GM21786 (cell line): ENCODE data around the gene HS3ST2.
"Not testable (repeated sequence)": the region's sequence is repeated elsewhere in the genome, so short reads cannot be mapped to it uniquely, and the experiment has no call there.

Experiments
- ATAC-seq: cut with Tn5 transposase; IDR thresholded peaks from one replicate; pipeline ENCODE4 v1.9.1; 2021; ENCODE audit not compliant: unreplicated experiment

Gene HS3ST2

GRCh38 chr16:22874394-22874793 is 60.4 kb downstream of the HS3ST2 start:
- ATAC-seq: no peak

GRCh38 chr16:22878955-22879354 is 65.0 kb downstream of the HS3ST2 start:
- no peak for ATAC-seq

GRCh38 chr16:22879466-22879865 is 65.5 kb downstream of the HS3ST2 start:
- no peak for ATAC-seq

DNA sequence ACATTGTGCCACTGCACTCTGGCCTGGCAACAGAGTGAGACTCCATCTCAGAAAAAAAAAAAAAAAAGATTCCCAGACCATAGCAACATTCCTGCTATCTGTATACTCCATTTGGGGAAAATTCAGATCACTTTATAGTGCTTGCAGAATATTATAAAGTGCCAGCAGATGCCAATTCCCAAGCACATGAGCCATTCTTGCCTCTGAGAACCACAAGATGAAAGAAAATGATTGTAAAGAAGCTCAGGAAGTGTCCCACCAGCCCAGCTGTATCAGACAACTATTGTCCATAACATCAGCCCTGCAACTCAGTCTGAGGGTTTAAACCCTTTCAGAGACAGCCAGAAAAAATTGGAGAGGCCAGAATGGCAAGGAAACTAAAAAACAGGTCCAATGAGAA is 69.0 kb downstream of the HS3ST2 start:
- no peak for ATAC-seq

- no peak for ATAC-seq
Measured at GRCh38 chr16:22885951-22886350, 72.0 kb downstream of the HS3ST2 start.

- no peak for ATAC-seq
Measured at GRCh38 chr16:22886927-22887326, 73.0 kb downstream of the HS3ST2 start.

GRCh38 chr16:22887445-22887844 is 73.5 kb downstream of the HS3ST2 start:
- no peak for ATAC-seq

- ATAC-seq: no peak
Measured at GRCh38 chr16:22888791-22889190, 74.8 kb downstream of the HS3ST2 start.

DNA sequence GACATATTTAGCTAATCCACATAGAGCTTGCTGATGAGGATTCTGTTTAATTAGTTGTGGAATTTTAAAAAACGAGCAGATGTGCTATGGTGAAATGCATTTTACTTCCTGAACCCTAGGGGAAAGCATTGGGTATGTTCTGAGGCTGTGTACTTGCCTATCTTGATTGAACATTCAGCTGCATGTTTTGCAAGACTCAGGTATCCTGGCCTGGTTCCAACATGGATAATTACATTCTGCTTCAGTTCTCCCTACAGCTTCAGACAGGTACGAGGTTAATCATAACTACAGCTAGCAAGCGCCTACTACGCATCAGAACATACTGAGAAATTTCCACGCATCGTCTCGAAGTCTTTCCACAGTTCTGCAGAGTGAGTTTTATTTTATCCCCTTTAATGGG is 77.0 kb downstream of the HS3ST2 start:
- no peak for ATAC-seq

- no peak for ATAC-seq
Measured at GRCh38 chr16:22897184-22897583, 83.2 kb downstream of the HS3ST2 start.

GRCh38 chr16:22898131-22898530 is 84.2 kb downstream of the HS3ST2 start:
- ATAC-seq: no peak

DNA sequence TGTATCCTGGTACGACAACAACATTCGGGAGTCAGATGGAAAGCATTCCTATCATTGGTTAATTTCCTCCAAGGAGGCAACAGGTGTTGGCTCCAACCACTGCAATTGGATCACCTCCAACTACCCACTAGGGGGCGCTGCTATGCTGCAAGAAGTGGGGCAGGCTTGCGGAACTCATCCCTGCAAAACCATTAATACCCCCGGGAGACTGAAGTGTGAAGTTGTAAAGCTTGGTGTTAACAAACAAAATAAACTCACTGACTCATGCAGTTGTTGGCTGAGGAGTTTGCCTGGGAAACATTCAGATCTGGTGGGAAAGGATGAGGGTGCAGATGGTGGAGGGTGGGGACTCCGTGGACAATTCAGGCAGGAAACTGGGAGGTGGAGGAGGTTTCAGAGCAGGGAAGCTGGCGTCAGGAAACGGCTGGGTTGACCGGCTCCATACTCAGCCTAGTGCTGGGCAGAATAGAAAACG is 84.9 kb downstream of the HS3ST2 start:
- ATAC-seq: no peak

DNA sequence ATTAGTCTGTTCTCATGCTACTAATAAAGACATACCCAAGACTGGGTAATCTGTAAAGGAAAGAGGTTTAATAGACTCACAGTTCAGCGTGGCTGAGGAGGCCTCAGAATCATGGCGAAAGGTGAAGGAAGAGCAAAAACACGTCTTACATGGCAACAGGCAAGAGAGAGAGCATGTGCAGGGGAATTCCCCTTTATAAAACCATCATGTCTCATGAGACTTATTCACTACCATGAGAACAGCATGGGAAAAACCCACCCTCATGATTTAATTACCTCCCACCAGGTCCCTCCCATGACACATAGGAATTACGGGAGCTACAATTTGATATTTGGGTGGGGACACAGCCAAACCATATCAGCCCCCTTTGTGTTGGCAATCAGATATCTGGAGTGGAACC is 85.6 kb downstream of the HS3ST2 start:
- ATAC-seq: not testable (repeated sequence)

- no peak for ATAC-seq
Measured at GRCh38 chr16:22900863-22901262, 86.9 kb downstream of the HS3ST2 start.

DNA sequence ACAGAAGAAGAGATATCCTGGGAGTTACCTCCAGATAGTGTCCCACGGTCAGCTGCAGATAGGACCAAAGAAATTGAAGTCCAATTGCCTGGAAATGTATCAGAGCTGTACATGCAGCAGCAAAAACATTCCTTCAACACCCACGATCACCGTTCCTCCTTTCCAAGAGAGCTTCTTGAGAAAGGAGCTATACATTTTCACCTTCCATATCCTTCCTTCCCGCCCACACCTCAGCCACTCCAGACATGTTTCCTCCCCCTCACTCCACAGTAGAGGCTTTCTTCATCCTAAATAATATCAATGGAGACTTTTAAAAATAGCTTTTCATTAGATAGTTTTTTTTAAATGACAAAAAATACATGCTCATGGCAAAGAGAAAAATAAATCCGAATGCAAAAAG is 87.6 kb downstream of the HS3ST2 start:
- ATAC-seq: no peak

DNA sequence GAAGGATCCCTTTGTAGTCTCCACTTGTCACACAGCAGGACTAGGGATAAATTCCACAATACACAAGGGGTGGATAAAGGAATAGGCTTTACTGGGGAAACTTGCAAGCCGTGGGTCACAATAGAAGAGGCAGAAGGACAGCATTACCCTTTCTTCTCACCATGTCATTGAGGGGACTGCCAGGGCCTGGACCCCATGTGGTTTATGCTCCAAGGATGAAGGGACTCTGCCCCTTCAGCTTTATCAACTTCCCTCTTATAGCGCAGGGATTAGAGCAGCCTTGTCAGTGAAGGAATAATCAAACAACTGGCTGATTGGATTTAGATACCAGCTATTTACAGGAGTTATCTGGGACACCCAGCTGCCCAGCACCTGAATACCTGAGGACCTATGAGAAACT is 89.8 kb downstream of the HS3ST2 start:
- no peak for ATAC-seq

DNA sequence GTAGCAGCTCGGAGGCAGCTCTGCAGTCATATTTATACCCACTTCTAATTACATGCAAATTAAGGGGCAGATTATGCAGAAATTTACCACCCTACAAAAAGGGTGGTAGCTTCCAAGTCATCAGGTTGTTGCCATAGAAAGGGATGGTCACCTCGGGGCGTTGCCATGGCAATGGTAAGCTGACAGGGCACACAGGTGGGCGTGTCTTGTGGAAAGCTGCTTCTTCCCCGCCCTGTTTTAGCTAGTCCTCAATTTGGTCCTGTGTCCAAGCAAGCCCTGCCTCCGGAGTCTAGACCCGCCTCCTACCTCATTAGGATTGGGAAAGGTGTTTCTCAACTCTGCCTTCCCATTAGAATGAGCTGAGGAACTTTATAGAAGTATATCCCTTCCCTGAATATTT is 98.7 kb downstream of the HS3ST2 start:
- no peak for ATAC-seq

DNA sequence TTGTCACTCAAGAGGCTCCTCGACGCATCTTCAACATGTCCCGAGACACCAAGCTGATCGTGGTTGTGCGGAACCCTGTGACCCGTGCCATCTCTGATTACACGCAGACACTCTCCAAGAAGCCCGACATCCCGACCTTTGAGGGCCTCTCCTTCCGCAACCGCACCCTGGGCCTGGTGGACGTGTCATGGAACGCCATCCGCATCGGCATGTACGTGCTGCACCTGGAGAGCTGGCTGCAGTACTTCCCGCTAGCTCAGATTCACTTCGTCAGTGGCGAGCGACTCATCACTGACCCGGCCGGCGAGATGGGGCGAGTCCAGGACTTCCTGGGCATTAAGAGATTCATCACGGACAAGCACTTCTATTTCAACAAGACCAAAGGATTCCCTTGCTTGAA is 101.0 kb downstream of the HS3ST2 start:
- ATAC-seq: no peak

GRCh38 chr16:22923491-22923890 is 109.5 kb downstream of the HS3ST2 start:
- no peak for ATAC-seq

DNA sequence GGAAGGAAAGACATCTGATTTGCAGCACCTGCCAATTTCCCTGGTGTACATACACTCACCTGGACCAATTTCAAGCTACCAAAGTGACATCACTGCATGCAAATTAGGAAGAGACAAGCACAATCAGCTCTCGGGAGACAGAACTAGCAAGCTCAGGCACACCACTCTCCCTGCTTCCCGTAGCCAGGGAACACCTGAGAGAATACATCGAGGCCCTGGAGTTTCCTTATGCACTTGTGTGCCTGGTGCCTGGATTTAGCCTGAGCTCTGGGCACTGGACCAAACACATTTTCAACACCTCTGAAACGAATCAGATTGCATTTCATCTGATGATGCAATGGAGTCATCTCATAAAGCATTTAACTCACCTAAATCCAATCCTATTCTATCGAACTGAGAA is 110.5 kb downstream of the HS3ST2 start:
- no peak for ATAC-seq

GRCh38 chr16:22926105-22926751 is 112.3 kb downstream of the HS3ST2 start:
- no peak for ATAC-seq

GRCh38 chr16:22927306-22927705 is 113.3 kb downstream of the HS3ST2 start:
- ATAC-seq: no peak

- ATAC-seq: no peak
Measured at GRCh38 chr16:22928882-22929435, 115.0 kb downstream of the HS3ST2 start.
